GM18505 (cell line): ENCODE results near the gene OVAAL.

Source experiments
- ATAC-seq: cut with Tn5 transposase; IDR thresholded peaks from one replicate; pipeline ENCODE4 v1.9.1; 2021; ENCODE audit not compliant: unreplicated experiment
- POLR2A ChIP-seq: IDR thresholded peaks from 4 replicates; pipeline ENCODE4 v1.6.1; 2011; ENCODE audit warnings: borderline replicate concordance; ENCODE audit not compliant: insufficient read depth, insufficient read length; ENCODE audit errors: extremely low read depth

OVAAL gene

DNA sequence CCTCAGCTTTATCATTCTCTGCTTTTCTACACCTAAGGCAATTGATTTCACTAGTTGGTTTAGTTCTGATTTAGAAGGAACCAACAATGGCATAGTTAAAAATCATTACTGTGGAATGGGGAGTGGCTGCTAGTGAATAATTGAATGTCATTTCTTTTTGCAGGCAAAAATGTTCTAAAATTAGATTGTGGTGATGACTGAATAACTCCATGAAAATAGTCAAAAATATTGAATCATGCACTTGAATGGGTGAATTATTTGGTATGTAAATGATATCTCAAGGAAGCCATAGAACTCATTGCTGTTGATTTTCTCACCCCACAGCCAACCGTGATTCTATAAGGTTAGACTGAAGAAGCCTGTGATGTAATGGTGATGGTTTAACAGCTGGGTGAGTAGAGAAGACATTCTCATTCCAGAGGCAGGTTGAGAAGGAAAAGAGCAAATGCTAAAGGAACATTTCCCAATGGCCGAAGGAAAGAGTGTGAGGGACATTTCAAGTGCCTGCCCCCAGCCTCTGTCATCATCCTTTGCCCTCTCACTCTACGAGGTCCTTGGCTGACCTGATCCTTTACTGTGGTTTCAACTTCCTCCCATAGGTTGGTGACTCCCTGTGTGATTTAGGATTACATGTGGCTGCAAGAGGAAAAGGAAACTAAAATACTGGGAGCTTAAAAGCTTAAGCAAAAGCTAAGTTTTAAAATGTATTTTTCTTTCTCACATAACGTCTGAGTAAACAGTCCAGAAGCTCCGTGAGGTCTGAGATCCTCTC is 12.5 kb downstream of the OVAAL start:
- TF ChIP-seq POLR2A, result no peak
- no peak for ATAC-seq

DNA sequence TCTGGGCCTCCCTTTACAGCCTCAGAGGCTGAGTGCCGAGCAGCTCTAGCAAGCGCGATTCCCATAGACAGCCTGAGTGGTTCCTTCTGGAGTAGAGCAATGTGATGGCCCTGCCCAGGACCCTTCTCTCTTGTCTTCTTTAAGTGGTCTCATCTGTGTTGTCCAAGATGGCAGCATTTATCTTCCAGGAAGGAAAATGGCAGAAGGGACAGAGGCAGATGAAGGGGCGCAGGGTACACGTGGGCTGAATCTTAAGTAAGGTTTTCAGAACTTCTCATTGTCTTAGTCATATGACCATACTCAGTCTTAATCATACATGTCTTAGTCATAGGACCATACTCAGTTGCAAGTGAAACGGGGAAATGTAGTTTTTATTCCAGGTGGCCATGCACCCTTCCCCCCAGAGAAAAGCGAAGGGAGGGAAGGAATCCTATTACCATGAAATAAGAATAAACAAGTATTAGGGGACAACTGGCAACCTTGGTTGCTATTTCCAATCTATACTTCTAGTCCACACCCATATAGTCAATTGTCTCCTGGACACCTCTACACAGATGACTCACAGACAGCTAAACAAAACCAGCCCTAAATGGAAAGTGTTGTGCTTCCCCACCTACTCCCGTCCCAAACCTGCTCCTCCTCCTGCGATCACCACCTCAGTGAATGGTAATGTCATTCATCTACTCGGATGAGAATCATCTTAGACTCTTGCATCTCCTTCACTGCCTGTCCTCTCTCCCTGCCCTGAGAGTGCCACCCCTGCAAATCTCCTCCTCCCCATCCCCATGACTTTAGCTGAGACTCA is 13.3 kb downstream of the OVAAL start:
- TF ChIP-seq POLR2A, result no peak
- no peak for ATAC-seq

DNA sequence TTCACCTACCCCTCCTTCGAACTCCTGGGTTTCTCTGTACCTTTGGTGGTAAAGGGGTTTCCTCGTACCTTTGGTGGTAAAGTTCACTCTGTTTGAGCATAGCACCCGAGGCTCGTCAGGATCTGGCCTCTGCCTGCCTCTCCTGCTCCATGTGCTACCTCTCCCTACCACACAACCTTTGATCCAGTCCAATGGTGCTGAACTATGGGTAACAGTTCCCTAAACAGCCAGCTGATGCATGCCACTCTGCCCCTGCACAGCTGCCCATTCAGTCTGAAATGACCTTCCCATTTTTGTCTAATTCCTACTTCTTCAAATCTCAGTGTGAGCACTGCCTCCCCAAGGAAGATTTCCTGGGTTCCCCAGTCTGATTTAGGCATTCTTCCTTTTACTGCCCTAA is 14.0 kb downstream of the OVAAL start:
- no peak for TF ChIP-seq POLR2A
- no peak for ATAC-seq

DNA sequence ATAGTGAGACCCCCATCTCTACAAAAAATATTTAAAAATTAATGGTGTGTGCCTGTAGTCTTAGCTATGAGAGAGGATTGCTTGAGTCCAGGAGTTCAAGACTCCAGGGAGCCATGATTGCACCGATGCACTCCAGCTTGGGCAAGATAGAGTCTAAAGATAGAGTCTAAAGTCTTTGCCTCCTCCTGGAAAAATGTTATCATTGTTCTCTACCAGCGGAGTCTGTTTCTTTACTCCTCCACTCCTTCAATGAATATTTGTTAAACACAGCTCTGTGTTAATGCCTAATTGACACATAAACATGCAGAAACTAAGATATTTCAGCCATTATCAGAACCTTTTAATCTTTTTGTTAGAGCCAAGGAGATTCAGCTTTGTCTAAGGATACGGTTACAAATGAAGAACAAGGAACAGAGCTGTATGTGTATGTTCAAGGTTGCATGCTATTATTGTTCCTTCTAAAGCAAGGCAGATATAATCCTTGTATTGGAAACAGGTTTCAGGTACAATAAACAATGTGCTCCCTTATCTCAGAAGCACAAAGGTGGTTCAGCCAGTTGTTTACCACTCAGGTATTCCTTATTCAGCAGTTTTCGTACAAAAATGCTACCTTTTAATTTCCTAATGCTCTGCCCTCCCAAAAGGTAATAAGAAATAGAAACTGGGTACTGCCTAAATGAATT is 15.4 kb downstream of the OVAAL start:
- no peak for ATAC-seq
- TF ChIP-seq POLR2A, result no peak

DNA sequence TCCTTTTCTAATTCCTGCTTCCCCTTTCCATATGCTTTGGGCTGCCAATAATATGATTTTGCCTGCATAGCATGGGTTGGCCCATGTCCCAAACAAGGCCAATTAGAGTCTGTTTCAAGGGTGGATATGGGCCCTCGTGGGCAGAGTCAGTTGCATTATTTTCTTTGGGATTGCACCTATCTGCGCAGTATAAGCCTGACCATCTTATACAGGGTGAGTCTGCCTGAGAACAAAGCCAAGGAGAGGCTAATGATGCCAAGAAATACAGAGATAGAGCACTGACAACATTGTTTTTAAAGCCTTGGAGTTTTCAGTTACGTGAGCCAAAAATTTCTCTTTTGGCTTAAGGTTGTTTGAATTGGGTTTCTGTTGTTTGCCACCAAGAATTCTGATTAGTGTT is 18.6 kb downstream of the OVAAL start:
- TF ChIP-seq POLR2A, result no peak
- ATAC-seq, result no peak

DNA sequence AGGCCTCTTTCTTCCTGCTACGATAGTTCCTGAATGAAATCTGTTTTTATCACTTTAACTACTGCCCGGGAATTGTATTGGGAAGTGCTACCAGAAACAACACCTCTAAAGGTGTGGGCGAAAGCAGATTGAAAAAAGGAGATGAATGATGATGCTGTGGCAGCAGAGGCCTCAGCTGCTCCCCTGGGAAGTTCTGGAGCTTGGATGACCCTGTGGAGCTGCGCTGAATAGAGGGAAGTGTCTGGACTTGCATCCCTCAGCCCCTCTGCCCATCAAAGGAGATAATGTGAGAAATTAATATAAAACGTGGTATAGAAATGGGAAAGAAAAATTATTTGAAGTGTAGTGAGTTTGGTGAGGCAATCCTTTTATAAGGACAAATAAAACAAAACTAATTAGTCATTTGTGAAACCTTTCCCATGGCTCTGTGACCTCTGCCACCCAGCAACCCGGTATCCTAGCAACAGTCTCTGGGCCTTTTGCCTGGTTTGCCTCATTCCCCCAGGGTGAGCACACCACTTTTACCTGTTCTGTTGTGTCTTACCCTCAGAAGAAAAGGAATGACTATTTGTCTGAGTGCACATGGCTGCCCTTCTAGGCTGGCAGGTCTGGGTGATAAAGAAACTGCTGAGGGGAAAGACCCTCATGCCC is 21.3 kb downstream of the OVAAL start:
- no peak for ATAC-seq
- TF ChIP-seq POLR2A, result no peak

DNA sequence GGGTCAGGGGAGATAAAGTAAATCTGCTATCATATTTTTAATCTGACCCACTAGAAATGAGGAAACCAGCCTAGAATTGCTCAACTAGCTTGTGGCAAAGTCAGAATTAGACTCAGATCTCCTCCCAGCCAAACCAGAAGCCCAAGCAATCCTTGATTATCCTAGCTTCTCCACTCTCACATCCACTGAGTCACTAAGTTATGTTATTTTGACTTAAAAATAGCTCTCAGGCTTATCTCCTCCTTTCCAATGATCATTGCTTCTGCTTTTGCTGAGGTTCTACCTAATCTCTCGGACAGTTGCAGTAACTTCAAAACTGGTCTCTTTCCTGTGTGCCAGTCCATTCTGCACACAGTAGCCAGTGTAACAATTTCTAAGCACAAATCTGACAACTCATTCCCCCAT is 22.9 kb downstream of the OVAAL start:
- no peak for ATAC-seq
- no peak for TF ChIP-seq POLR2A

DNA sequence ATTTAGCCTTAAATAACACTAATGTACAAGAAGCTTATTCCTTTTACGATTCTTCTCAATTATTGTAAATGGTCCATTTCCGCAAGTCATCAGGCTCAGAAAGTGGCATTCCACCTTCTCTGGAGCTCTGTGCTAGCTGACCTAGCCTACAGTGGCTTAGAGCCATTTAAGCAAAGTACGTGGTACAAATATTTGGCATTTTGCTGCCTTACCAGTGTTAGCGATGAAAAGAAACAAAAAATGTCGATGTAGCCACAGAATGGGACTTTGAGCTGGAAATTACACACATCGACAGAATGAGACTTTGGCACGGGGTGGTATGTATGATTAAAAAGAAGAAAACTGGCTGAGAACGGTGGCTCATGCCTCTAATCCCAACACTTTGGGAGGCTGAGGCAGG is 26.1 kb downstream of the OVAAL start:
- ATAC-seq, result no peak
- no peak for TF ChIP-seq POLR2A

DNA sequence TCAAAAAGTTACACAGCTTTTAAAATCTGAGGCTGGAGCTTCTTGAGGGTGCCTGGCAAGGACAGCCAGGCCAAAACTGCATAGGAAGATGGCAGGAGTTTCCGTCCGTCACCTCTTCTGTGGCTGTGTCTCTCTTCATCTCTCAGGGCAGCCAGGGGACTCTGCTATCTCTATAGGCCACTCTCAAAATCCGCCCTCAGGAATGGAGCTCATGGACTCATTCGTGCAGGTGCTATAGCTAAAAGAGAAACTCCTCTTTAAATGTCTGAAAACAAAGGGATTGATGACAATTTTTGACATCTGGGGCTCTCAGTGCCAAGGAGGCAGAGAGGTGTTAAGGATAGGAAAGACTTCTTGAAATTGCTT is 27.2 kb downstream of the OVAAL start:
- ATAC-seq, result no peak
- TF ChIP-seq POLR2A, result no peak

DNA sequence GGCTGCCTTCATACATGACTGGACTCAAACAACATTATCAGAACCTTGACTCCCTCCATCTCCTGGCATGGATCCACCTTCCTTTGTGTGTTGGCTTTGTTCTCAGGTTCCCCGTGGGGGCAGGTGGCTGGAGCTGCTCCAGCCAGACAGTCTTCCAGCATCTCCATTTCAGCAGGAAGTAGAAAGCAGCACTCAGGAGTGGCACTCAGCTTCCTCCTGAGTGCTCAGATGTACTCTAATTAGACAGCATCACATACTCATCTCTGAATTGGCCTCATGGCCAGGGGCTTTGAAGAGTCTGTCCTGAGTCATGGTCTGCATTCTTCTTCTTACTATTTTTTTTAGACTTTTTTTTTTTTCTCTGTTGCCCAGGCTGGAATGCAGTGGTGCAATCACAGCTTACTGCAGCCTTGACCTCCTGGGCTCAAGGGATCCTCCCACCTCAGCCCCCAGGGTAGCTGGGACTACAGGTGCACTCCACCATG is 27.9 kb downstream of the OVAAL start:
- no peak for ATAC-seq
- no peak for TF ChIP-seq POLR2A

DNA sequence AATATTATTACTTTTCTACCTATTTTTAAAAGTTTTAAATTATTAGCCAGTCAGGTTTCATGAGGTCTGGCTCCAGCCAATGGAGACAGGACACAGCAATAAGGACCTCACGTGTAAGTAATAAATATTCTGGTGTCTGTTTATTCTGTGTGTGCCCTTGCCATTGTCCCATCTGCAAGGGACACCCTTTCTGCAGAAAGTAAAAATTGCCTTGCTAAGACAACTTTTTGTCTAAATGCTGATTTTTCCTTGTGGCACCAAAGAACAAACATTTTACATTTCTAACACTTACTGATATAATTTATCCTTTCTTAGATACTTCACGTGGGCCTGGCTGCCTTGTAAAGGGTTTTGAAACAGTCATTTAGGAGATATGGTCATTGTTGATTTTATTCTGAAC is 29.4 kb downstream of the OVAAL start:
- no peak for TF ChIP-seq POLR2A

DNA sequence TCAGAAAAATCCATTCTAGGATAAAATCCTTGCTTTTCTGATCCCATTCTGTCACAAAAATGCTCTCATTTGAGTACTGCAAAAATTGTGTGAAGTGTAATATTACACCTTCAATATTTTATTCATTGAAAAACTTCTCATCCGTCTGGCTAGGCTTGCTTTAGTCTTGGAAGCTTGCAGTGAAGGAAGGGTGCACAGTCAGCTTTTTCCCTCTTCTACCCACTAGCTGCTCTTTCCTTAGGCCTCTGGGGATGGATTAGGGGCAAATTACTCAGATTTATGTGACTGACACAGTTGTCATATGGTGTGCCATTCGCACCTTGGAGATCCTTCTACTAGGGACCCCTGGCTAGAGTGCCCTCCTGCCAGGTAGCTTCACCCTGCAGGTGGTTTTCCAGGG is 32.1 kb downstream of the OVAAL start:
- ATAC-seq, result no peak
- TF ChIP-seq POLR2A, result no peak

More for the DNA sequence above, 29.4 kb downstream of the OVAAL start:
- no peak for ATAC-seq

DNA sequence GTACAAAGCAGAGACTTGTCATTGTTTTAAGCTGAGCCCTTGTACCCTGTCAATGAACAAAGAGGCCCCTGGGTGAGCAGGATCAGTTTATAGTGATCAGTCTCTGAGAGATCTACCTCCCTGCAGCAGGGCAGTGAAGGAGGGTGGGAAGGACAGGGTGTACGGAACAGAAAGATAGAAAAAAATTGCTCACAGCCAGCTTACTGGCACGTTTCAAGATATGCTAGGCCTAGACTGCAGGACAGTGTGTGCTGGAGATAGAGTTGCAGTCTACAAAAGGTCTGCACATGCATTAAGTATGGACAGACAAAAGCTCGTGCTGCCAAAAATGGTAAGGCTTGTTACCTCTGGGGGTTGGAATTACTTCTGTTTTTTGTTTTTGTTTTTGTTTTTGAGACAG is 34.6 kb downstream of the OVAAL start:
- no peak for TF ChIP-seq POLR2A
- no peak for ATAC-seq
